Spleen (tissue), 11 donors: ENCODE results near the gene NCS1. TPM values are rescaled to one million over a fixed set of nuclear protein-coding genes. Genes with fewer than 3 reads are reported as not detected.

ENCODE experiments used
- DNase-seq: peaks from one replicate; pipeline ENCODE4 v3.0.0-alpha.2; 2020
- H3K27ac ChIP-seq, 8 donors: fragments of 200-600 bp; sonication (generic) in 7 of 8; 1 replicate in 4 of 8; 2 replicates in 4 of 8; pipeline versions ENCODE4 v1.5.0 to v1.8.0; 2016 to 2021; ENCODE audit warnings: inconsistent platforms in 4 of 8, mild to moderate bottlenecking in 4 of 8, moderate library complexity in 1 of 8
- H3K27me3 ChIP-seq, 7 donors: fragments of 200-600 bp; sonication (generic) in 6 of 7; replicated peaks in 1 of 7; 1 replicate in 4 of 7; 2 replicates in 3 of 7; pipeline versions ENCODE4 v1.5.0 to v1.8.0; 2016 to 2021; ENCODE audit warnings: inconsistent platforms in 3 of 7, mild to moderate bottlenecking in 1 of 7
- H3K36me3 ChIP-seq, 6 donors: fragments of 200-600 bp; sonication (generic) in 5 of 6; 1 replicate in 4 of 6; 2 replicates in 2 of 6; pipeline versions ENCODE4 v1.5.0 to v1.8.0; 2016 to 2021; ENCODE audit warnings: inconsistent platforms in 2 of 6
- H3K4me1 ChIP-seq, 6 donors: fragments of 200-600 bp; sonication (generic) in 5 of 6; 1 replicate in 3 of 6; 2 replicates in 3 of 6; pipeline versions ENCODE4 v1.5.0 to v1.8.0; 2016 to 2021; ENCODE audit warnings: inconsistent platforms in 3 of 6
- H3K4me3 ChIP-seq, 8 donors: fragments of 200-600 bp; sonication (generic) in 7 of 8; 1 replicate in 4 of 8; 2 replicates in 4 of 8; pipeline versions ENCODE4 v1.5.0 to v1.8.0; 2016 to 2021; ENCODE audit warnings: inconsistent platforms in 4 of 8, mild to moderate bottlenecking in 4 of 8, moderate library complexity in 2 of 8
- H3K9me3 ChIP-seq, 8 donors: fragments of 200-600 bp; sonication (generic) in 7 of 8; 1 replicate in 4 of 8; 2 replicates in 4 of 8; pipeline versions ENCODE4 v1.5.0 to v1.8.0; 2016 to 2021; ENCODE audit warnings: inconsistent platforms in 4 of 8
- CTCF ChIP-seq, 11 experiments: fragments of 200-600 bp in 7 of 11; fragments of 450-650 bp in 4 of 11; sonication (generic) in 4 of 11; IDR thresholded peaks in 8 of 11; conservative IDR thresholded peaks in 3 of 11; 1 replicate in 7 of 11; 2 replicates in 4 of 11; pipeline versions ENCODE4 v1.4.0 to v1.8.0; 2016 to 2021; ENCODE audit warnings: antibody characterized with exemption in 11 of 11, inconsistent platforms in 4 of 11, mild to moderate bottlenecking in 1 of 11
- POLR2A ChIP-seq, 3 donors: fragments of 450-650 bp; IDR thresholded peaks; one replicate each; pipeline ENCODE4 v1.5.1; 2017; ENCODE audit warnings: antibody characterized with exemption in 3 of 3, mild to moderate bottlenecking in 1 of 3
- POLR2AphosphoS5 ChIP-seq, 3 donors: sonication (generic); formaldehyde crosslinking; IDR thresholded peaks; one replicate each; pipeline ENCODE4 v1.5.1; 2017; ENCODE audit warnings: antibody characterized with exemption in 3 of 3
- WGBS, 5 donors: extraction: QIAGEN DNeasy Blood & Tissue Kit in 3 of 5; methylation state at CpG; one replicate each; pipeline versions ENCODE4 v1.1.5 to v1.1.7; 2013 to 2018; 5-methylcytosine and 5-hydroxymethylcytosine counted together
- intact Hi-C: fragments of 100-400 bp; cut with DNase I; formaldehyde crosslinking; loops from one replicate; pipeline ENCODE4 v1.15.0; 2023; ENCODE audit warnings: low total_unique reads
- polyA plus RNA-seq, 3 donors: library from polyadenylated mRNA; stranded (reverse); fragments of 200-250 nt; gene quantifications; one replicate each; pipeline ENCODE4 v1.2.1, GENCODE V29; 2013
- total RNA-seq, 7 donors: library from RNA; depleted of rRNA in 3 of 7; stranded (reverse); fragments of >200 nt in 3 of 7; fragmentation: NEBNext Ultra II Directional in 4 of 7; extraction: Animal tissue kit (Norgen Biotek cat#: 25700) in 4 of 7; gene quantifications; one replicate each; pipeline versions ENCODE4 v1.1.0 to v1.2.1, GENCODE V29; 2016 to 2021
- donor health status: healthy with polysubstance abuse.
- donor health status: DM: no; HTN: no; CAD: no; lungs with moderate emphysema.
- donor health status: DM: no; HTN: no; CAD: no.
- donor health status: Bipolar disorder and iron deficiency.
- donor health status: healthy.
- donor health status: DM: no; HTN: no; CAD: no.
- donor health status: DM: yes; HTN: yes; CAD: no.

NCS1 gene
- total and polyA plus RNA-seq, 10 donors = 0.46 to 2.5 (median 1.3) TPM

GRCh38 chr9:130195638-130196037 is 23.4 kb downstream of the NCS1 start:
- Histone ChIP-seq H3K36me3 (no peaks in the 10 kb centered on the region), H3K4me1 (no peaks in the 10 kb centered on the region), H3K4me3 (no peak overlapping the region), H3K27me3 (peaks cover 0 to 33% (median 0%) of the 10 kb centered on the region in 7 donors), H3K27ac (no peak overlapping the region), H3K9me3 (no peaks in the 10 kb centered on the region)
- no peak for DNase-seq
- TF ChIP-seq CTCF (IDR thresholded peaks at IDR 0.05 in 8 of 11, conservative IDR thresholded peaks at IDR 0.05 in 3 of 11) = no peak
- no peak for TF ChIP-seq POLR2A (IDR thresholded peaks at IDR 0.05)
- TF ChIP-seq POLR2AphosphoS5 (IDR thresholded peaks at IDR 0.05) = no peak
- WGBS, 5 donors = 75 to 89% (median 86%) methylated on average over 15 of the region's 15 CpGs
- intact Hi-C loops = no loop called here

- DNase-seq = no peak
- Histone ChIP-seq H3K4me3 (no peak overlapping the region), H3K36me3 (no peaks in the 10 kb centered on the region), H3K4me1 (no peaks in the 10 kb centered on the region), H3K27ac (no peak overlapping the region), H3K9me3 (no peaks in the 10 kb centered on the region), H3K27me3 (peaks cover 0 to 31% (median 0%) of the 10 kb centered on the region in 7 donors)
- TF ChIP-seq CTCF (IDR thresholded peaks at IDR 0.05 in 8 of 11, conservative IDR thresholded peaks at IDR 0.05 in 3 of 11) = no peak
- no peak for TF ChIP-seq POLR2A (IDR thresholded peaks at IDR 0.05)
- no peak for TF ChIP-seq POLR2AphosphoS5 (IDR thresholded peaks at IDR 0.05)
- 56 to 62% (median 59%) methylated on average over 5 of the region's 5 CpGs for WGBS, 5 donors
- intact Hi-C loops = no loop called here
These were observed 24.4 kb downstream of the NCS1 start for GRCh38 chr9:130196643-130197042.

- intact Hi-C loops = no loop called here
- H3K4me1 ChIP-seq = no peaks in the 10 kb centered on the region
- H3K9me3 ChIP-seq = no peaks in the 10 kb centered on the region
- H3K27ac ChIP-seq = no peak overlapping the region
- TF ChIP-seq POLR2AphosphoS5 (IDR thresholded peaks at IDR 0.05) = no peak
- no peak for TF ChIP-seq CTCF (IDR thresholded peaks at IDR 0.05 in 8 of 11, conservative IDR thresholded peaks at IDR 0.05 in 3 of 11)
- TF ChIP-seq POLR2A (IDR thresholded peaks at IDR 0.05) = no peak
- H3K4me3 ChIP-seq = no peak overlapping the region
- no peaks in the 10 kb centered on the region for H3K36me3 ChIP-seq
- no peak for DNase-seq
- H3K27me3 ChIP-seq = peaks cover 0 to 26% (median 0%) of the 10 kb centered on the region in 7 donors
- WGBS, 5 donors = 82 to 89% (median 86%) methylated on average over 5 to 9 of the region's 9 CpGs
These were observed 25.2 kb downstream of the NCS1 start for GRCh38 chr9:130197386-130197785.

- WGBS, 5 donors = 89 to 96% (median 94%) methylated on average over 4 of the region's 4 CpGs
- Histone ChIP-seq H3K36me3 (no peaks in the 10 kb centered on the region), H3K4me1 (no peaks in the 10 kb centered on the region), H3K27me3 (peaks cover 0 to 21% (median 0%) of the 10 kb centered on the region in 7 donors), H3K27ac (no peak overlapping the region), H3K4me3 (no peak overlapping the region), H3K9me3 (no peaks in the 10 kb centered on the region)
- intact Hi-C loops = no loop called here
- TF ChIP-seq CTCF (IDR thresholded peaks at IDR 0.05 in 8 of 11, conservative IDR thresholded peaks at IDR 0.05 in 3 of 11) = no peak
- no peak for TF ChIP-seq POLR2AphosphoS5 (IDR thresholded peaks at IDR 0.05)
- TF ChIP-seq POLR2A (IDR thresholded peaks at IDR 0.05) = no peak
- DNase-seq = no peak
These were observed 25.7 kb downstream of the NCS1 start for GRCh38 chr9:130197888-130198287.
